HG03280 (cell line): ENCODE data around the gene ADGRG7.

ENCODE experiments used
- ATAC-seq: cut with Tn5 transposase; IDR thresholded peaks from one replicate; pipeline ENCODE4 v1.9.1; 2021; ENCODE audit warnings: mild to moderate bottlenecking, moderate library complexity; ENCODE audit not compliant: unreplicated experiment

The ADGRG7 gene

DNA sequence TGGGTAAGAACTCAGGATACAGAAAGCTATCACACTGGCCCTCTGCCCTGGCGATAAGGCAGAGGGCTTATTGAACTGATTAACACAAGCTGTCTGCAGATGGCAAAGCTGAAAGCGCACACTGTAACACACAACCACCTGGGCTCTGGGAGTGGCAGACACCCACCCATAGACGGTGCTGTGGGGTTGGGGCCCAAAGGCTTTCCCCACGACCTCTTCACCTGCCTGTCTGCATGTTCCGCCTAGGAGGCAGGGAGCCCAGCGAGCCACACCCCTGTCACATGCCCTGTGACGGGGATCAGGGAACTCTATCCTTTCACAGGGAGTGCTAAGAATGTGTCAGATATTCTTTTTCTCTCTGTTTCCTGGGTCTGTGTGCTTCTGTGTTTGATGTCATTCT, 87.8 kb downstream of the ADGRG7 start:
- ATAC-seq, result no peak

DNA sequence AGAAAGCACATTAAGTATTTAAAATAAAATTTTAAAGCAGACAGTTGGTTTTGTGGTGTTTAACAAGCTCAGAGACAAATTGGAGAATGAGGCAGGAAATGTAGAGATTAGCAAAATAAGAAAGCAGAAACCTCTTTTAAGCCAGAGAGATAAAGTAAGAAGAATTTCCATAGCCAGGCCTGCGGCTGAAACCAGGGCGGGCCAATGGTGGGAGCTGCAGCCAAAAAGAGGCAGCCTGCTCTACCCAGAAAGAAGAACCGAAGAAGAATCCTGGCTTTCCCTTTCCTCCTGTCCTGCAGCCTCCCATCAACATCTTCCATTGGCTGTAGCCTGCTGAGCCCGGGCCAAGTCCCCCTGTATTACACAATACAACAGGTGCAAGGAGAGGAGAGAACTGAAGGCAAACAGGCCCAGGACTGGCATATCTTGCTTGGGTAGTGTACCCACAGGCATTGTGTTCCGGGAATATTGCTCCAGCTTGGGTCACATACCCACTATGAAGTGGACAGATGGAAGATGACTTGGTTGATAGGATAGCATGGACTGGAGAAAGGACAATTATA, 88.4 kb downstream of the ADGRG7 start:
- no peak for ATAC-seq

DNA sequence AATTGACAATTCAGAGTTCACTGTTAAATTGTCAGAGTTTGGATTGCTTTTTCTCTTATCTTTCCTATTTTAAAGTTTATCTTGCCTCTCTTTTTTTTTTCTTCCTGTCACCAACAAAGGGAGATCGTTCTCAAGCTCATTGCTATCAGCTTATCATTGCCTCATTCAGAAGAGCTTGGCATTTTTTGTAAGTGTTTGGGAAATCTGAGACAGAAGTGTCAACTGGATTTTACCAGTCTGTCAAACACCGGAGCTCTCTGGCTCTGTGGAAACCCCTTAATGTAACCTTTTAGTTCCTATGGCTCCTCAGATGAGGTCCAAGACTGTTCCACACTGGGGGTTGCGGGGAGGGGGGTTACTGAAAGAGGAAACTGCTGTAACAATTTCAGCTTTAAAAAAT, 89.3 kb downstream of the ADGRG7 start:
- no peak for ATAC-seq

DNA sequence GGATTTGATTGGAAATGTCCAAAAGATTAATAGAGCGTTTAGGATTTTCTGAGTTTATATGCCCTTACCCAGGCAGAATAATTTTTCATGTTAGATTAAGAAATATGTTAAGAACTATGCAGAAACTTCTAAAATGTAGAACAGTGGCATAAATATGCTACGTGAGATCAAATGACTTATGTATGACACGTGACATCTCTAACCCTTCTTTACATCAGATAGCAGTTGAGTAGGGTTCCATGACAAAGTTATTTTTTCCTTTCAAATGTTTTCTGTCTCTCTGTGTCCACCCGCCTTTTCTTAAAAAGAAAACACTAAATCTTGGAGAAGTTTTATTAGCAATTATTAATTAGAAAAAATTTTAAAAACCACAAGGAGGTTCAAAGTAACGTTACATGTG, 91.3 kb downstream of the ADGRG7 start:
- ATAC-seq, result no peak

DNA sequence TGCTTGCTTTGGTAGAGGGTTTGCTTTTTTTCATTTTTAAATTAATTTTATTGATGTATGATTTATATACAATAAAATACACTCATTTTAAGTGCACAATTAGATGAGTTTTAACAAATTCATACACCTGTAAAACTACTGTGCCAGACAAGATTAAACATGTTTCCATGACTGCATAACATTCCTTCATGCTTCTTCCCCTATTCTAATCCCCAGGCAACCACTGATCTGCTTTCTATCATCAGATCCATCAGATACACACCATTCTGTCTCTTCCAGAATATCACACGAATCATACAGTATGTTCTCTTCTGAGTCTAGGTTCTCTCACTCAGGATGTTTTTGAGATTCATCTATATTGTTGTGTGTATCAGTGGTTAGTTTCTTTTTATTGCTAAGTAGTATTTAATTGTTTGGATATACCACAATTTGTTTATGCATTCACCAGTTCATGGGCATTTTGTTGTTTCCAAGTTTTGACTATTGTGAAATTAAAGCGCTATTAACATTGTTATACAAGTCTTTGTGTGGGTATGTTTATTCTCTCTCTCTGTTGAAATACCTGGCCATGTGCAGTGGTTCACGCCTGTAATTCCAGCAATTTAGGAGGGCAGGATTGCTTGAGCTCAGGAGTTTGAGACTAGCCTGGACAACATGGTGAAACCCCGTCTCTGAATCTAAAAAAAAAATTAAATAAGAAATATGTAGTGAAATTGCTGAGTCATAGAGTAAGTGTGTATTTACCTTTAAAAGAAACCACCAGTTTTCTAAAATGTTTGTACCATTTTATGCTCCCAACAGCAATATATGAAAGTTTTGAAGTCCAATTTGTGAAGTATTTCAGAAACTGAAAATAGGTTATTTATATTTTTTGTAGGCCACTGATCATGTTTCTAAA, 92.9 kb downstream of the ADGRG7 start:
- ATAC-seq, result no peak

- ATAC-seq, result no peak
Measured at GRCh38 chr3:100702980-100703345, 93.6 kb downstream of the ADGRG7 start.

DNA sequence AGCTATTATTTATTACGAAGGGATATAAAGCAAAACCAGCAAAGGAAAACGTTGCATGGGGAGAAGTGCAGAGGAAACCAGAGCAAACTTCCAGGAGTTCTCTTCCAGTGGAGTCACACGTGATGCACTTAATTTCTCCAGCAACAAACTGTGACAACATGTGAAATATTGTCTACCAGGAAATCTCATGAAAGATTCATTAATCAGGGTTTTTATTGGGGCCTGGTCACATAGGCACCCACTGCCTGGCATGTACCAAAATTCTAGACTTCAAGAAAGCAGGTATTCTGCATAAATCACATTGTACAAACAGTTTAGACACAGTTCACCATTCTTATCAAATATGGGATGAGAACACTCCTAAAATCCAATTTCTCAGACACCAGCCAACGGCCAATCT, 94.5 kb downstream of the ADGRG7 start:
- ATAC-seq, result no peak

DNA sequence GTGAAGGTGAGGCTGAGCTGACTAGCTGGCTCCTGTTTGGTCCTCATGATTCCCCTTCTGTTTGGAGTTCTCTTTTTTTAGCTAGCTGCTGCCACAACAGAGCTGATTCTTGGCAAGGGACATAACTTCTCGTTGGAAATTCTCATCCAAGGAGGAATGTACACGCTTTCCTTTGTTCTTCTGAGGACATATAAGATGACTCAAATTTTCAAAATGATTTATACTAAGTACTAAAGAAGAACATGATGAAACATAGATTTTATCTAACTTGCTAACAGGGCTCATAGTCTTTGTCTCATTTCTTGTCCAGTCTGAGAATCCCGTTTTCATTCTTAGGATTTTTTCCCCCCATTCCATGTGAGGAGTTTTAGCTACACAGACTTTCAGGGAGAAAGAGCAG, 97.0 kb downstream of the ADGRG7 start:
- ATAC-seq, result no peak

GRCh38 chr3:100708644-100708988, 99.2 kb downstream of the ADGRG7 start:
- ATAC-seq, result no peak

- peak; percentile 92 for ATAC-seq
Measured at GRCh38 chr3:100708989-100709841, 99.8 kb downstream of the ADGRG7 start, which contains the start of gene TFG. Gene TFG, plus strand, starts transcription at chr3:100709494. Its CDS starts 4,192 bp downstream, at chr3:100713686.

DNA sequence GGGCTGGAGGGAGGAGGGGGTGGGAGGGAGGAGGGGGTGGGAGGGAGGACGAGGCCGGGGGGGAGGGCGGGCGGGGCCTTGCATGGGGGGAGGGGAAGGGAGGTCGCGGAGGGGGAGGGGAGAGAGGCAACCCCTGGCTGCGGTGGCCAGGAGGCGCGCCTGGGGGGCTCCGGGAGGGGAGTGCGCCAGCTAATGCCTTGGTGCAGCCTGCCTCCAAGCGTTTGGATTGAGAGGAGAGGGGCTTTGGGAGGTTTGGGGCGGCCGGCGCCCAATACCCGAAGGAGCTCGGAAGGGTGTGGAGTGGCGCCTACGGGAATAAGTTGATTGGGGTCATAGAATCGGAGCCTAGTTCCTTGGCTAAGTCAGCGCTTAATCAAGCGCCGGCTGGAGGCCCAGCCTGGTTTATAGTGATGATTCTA, 100.5 kb downstream of the ADGRG7 start:
- peak; percentile 3 for ATAC-seq

- peak; percentile 34 for ATAC-seq
Measured at GRCh38 chr3:100710261-100710968, 101.0 kb downstream of the ADGRG7 start.

DNA sequence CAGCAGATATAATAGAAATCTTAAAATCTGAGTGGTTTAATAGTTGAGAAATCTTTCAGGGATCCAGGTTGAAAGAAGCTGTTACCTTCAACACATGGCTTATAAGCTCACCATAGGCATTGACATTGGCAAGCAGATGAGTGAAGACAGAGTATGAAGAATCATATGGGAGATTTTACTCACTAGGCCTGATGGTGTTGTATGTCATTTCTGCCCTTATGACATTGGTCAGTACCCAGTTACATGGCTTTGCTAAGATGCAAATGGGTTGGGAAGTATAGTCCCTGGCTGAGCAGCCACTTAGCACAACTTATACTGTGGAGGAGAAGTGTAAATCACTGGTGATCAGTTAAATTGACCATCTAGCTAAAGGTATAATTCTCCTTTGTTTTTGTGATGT, 105.8 kb downstream of the ADGRG7 start:
- no peak for ATAC-seq

DNA sequence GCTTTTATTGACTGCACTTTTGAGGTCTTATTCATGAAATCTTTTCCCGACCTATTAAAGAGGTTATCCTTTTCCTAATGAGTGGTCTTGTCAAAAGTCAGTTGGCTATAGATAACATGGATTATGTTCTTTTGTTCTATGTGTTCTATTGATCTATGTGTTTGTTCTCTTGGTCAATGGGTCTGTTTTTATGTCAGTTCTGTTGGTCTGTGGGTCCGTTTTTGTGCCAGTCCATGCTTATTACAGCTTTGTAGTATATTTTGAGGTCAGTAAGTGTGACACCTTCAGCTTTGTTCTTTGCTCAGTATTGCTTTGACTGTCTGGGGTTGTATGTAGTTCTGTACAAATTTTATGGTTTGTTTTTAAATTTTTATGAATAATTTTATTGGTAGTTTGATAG, 107.7 kb downstream of the ADGRG7 start:
- no peak for ATAC-seq

DNA sequence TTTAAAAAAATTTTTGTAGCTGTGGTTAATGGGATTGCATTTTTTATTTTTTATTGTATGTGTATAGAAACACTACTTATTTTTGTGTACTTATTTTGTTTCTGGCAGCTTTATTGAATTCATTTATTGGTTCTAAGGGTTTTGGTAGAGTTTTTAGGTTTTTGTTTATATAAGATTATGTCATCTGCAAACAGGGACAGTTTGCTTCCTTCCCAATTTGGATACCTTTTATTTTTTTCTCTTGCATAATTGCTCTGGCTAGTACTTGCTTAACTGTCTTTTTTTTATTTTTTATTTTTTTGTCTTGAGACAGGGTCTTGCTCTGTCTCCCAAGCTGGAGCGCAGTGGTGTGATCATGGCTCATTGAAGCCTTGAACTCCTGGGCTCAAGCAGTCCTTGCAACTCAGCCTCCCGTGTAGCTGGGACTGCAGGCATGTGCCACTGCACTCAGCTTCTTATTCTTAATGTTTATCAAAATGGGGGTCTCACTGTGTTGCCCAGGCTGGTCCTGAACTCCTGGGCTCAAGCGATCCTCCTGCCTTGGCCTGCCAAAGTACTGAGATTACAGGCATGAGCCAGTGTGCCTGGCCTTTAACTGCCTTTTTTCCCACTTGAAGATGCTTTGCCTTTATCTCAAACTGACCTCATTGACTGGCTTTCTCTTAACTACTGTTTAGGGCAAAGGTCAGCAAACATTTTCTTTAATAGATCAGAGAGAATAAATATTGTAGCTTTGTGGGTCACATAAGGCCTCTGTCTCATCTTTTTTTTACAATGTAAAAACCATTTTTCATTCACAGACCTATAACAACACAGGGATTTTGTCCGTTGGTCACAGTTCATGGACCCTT, 108.5 kb downstream of the ADGRG7 start:
- no peak for ATAC-seq

DNA sequence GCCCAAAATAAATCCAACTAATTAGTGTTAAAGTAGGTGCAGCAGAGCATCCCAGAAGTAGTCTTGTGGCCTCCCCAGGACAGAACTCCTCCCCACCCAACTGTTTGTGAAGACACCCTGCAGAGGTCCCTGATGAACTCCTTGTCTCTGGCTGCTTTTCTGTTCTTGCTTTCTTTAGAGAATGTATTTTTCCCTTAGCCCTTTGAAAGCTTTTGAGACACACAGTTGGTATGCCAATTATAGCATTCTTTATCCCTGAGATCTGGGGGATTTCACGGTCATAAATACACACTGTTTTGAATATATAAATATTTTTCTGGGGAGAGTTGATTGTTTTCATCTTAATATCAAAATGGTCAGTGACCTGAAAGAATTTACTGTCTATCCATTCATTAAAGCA, 109.7 kb downstream of the ADGRG7 start:
- no peak for ATAC-seq

- no peak for ATAC-seq
Measured at GRCh38 chr3:100720426-100720825, 111.0 kb downstream of the ADGRG7 start.

DNA sequence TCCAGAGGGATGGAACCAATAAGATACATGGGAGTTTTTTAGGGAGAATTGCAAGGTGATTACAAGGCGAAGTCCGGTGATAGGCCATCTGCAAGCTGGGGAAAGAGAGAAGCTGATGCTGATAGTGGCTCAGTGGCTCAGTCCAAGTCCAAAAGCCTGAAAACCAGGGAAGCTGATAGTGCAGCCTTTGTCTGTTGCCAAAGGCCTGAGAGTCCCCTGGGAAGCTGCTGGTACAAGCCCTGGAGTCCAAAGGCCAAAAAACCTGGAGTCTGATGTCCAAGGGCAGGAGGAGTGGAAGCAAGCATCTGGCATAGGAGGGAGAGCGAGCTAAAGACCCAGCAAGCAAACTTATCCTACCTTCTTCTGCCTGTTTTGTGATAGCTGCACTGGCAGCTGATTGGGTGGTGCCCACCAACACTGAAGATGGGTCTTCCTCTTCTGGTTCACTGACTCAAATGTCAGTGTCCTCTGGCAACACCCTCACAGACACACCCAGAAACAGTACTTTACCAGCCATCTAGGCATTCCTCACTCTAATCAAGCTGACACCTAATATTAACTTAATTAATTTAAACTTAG, 116.6 kb downstream of the ADGRG7 start:
- no peak for ATAC-seq

DNA sequence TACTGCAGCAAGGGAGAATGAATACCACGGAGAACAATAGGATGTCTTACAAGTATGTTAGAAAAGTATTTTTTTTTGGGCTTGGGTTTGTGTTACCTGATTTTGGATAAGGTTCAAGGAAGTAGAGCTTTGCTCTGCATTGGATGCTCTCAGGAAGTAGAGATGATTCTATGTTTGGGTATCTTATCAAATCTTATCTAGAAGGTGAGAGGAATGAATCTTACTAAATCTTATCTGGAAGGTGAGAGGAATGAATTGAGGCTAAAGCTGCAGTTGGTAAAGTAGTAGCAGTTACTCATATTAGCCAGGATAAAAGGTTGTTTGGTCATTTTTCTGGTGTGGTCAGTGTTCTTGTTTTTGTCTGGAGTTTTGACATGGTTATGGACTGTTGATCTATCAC, 117.3 kb downstream of the ADGRG7 start:
- ATAC-seq, result no peak

DNA sequence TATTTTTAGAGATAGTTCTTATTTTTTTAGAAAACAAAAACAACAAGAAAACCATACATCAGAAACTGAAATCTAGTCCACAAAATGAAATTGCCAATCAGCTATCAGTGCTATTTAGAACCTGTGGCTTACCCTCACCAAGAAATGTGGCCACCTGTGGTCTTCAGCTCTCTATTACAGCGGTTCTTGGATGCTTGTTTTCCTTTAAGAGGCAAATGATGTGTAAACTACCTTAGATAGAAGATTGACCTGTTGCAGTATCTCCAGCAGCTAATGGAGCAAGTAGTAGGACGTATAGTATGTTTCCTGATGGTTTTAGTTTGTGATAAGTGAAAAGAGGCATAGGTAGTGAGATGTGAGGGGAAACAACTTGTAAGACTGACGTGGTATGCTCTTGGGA, 121.1 kb downstream of the ADGRG7 start:
- no peak for ATAC-seq
